ENCODE results near the gene CHRNB1.
"Not testable (repeated sequence)": the region's sequence is repeated elsewhere in the genome, so short reads cannot be mapped to it uniquely, and the experiment has no call there.

The CHRNB1 gene

DNA sequence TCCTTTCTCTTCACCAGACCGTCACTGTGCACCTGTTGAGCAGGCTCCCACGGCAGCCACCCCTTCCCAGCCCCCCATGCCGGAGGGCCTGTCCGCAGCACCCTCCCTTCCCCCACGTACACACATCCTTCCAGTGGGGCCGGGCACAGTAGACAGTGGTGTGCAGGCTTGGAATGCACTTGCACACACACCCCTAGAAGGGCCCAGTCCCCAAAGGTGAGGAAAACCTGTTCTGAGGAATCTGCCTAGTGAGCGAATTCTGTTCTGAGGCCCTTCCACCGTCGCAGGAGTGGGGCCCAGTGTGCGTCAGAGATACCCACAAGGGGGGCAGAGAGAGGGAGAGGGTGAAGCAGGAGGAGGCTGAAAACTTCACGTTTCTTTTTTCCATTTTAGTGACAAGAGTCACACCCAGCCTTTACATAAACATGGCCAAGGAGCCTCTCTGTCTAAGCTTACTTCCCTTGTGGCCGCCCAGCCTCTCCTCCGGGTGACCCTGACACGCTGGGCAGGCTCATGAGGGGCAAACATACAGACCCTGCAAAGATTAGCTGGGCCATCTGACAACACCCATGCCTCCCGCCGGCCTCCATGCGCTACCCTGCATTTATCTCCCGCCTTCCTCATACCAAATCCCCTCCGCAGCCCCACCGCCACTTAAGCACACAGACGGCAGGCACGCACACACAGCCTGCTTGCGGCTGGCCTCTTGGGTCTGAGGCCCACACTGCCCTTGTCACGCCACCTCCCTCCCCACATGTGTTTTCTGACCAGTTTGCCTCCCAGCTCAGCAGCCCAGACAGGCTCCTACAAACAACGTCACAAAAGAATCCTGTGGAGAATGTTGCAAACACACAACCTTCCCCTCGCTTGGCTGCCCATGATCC is 32.8 kb downstream of the CHRNB1 start:
- Histone ChIP-seq H3K27me3 (ENCODE audit: control insufficient read depth, insufficient read depth, low read length) (no peaks in the 10 kb centered on the region), H3K4me3 (ENCODE audit: low read length) (peak overlapping the region; percentile 66), H3K4me1 (ENCODE audit: control insufficient read depth, insufficient read depth, low read length) (peaks cover 43% of the 10 kb centered on the region), H3K9ac (ENCODE audit: low read length) (peak overlapping the region; percentile 93), H3K36me3 (ENCODE audit: control insufficient read depth, insufficient read depth, low read length) (no peaks in the 10 kb centered on the region), H3K9me3 (ENCODE audit: control insufficient read depth, low read length) (no peaks in the 10 kb centered on the region)

DNA sequence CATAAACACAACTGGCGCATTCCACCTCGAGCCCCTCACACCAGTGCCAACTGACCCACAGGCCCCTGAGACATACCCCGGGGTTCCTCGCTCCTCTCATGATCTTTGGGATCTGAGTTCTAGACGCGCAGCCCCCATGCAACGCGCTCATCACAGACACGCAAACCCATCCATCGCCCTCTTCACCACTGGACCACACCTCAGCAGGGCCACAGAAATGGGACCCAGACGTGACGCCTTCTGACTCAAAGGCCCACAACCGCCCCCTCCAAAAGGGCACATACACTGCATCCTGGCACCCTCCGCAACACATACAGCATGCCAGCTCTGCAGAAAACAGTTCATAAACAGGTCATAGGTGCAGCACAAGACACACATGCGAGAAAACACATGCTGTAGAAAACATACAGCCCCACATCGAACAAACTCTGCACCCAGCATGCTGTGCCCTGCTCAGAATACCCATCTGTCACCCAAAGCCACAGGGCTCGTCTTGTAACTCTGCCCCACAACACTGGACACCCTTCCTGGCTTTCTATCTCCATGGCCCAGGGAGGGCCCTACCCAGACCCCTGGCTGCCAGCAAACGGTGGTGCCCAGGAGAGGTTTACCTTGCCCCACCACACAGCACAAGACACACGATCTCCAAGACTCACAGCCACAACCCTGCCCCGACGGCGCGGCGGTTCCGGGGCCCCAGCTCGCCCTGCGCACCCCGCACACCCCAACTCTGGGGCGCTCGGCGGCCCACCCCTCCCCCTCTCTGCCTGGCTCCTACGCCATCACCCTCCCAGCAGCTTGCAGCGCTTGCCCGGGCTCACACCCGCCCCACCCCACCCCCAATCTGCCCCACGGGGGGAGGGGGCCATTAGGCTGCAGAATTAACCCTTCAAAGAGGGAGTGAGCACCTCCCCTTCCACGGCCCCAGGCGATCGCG is 33.7 kb downstream of the CHRNB1 start:
- Histone ChIP-seq H3K4me1 (ENCODE audit: control insufficient read depth, insufficient read depth, low read length) (peaks cover 47% of the 10 kb centered on the region), H3K36me3 (ENCODE audit: control insufficient read depth, insufficient read depth, low read length) (no peaks in the 10 kb centered on the region), H3K4me3 (ENCODE audit: low read length) (peak overlapping the region; percentile 66), H3K9ac (ENCODE audit: low read length) (peak overlapping the region; percentile 93), H3K27me3 (ENCODE audit: control insufficient read depth, insufficient read depth, low read length) (no peaks in the 10 kb centered on the region), H3K9me3 (ENCODE audit: control insufficient read depth, low read length) (no peaks in the 10 kb centered on the region)

DNA sequence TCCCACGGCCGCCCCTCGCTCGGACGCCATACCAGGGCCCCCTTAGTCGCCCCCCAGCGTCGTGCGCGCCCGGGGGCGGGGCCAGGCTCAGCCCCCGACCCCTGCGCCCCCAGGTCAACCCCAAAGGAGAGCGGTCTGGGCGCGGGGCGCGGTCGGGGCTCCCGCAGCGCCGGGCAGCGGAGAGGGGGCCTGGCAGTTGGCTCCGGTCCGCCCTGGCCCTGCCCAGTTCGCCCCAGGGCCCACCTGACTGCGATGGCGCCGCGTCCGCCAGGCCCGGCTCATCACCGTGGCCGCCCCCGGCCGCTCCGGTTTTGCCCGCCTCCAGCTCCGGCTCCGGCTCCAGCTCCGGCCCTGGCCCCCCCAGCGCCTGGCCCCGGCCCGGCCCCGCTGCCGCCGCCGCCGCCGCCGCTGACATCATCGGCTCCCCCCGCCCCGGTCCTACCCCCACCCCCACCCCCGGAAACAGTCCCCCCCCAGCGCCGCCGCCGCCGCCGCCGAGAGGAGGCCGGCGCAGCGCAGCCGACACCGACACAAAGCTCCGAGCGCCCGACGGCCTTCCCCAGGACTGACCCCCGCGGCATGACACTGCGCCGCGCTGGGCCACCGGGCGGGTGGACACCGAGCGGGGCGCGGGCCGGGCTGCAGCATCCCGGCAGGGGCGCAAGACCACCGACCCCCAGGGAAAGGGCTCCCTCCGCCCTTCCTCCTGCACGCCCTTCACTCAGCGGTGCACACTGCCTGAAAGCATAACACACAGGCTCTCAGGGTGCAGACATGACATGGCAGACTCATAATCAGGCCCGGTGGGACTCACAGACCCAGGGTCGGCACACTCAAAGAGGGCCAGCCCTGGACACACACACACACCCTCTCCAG is 34.6 kb downstream of the CHRNB1 start, which contains the start of gene ZBTB4:
Gene ZBTB4, minus strand, starts transcription at position 419 of the 876 bp plus-strand sequence. CDS start 12,830 bp downstream, outside the sequence.
- H3K4me1 ChIP-seq (ENCODE audit: control insufficient read depth, insufficient read depth, low read length): peaks cover 47% of the 10 kb centered on the region
- H3K36me3 ChIP-seq (ENCODE audit: control insufficient read depth, insufficient read depth, low read length): no peaks in the 10 kb centered on the region
- no peaks in the 10 kb centered on the region for H3K9me3 ChIP-seq (ENCODE audit: control insufficient read depth, low read length)
- peak within 1 kb of the TSS; percentile 93 for H3K9ac ChIP-seq (ENCODE audit: low read length)
- no peaks in the 10 kb centered on the region for H3K27me3 ChIP-seq (ENCODE audit: control insufficient read depth, insufficient read depth, low read length)
- H3K4me3 ChIP-seq (ENCODE audit: low read length): peak within 1 kb of the TSS; percentile 92

GRCh38 chr17:7480089-7480384 is 35.2 kb downstream of the CHRNB1 start:
- Histone ChIP-seq H3K9me3 (ENCODE audit: control insufficient read depth, low read length) (no peaks in the 10 kb centered on the region), H3K9ac (ENCODE audit: low read length) (peak overlapping the region; percentile 87), H3K4me1 (ENCODE audit: control insufficient read depth, insufficient read depth, low read length) (peaks cover 47% of the 10 kb centered on the region), H3K4me3 (ENCODE audit: low read length) (peak overlapping the region; percentile 92), H3K27me3 (ENCODE audit: control insufficient read depth, insufficient read depth, low read length) (no peaks in the 10 kb centered on the region), H3K36me3 (ENCODE audit: control insufficient read depth, insufficient read depth, low read length) (no peaks in the 10 kb centered on the region)

GRCh38 chr17:7481275-7481674 is 36.4 kb downstream of the CHRNB1 start, which contains the start of gene SLC35G6:
SLC35G6 (plus strand) TSS chr17:7481446; CDS start chr17:7481517, 71 bp downstream.
- H3K9me3 ChIP-seq (ENCODE audit: control insufficient read depth, low read length); H3K36me3 ChIP-seq (ENCODE audit: control insufficient read depth, insufficient read depth, low read length); H3K27me3 ChIP-seq (ENCODE audit: control insufficient read depth, insufficient read depth, low read length): not testable (repeated sequence)
- H3K4me1 ChIP-seq (ENCODE audit: control insufficient read depth, insufficient read depth, low read length): peaks cover 44% of the 10 kb centered on the region
- peak within 1 kb of the TSS; percentile 87 for H3K9ac ChIP-seq (ENCODE audit: low read length)
- H3K4me3 ChIP-seq (ENCODE audit: low read length): peak within 1 kb of the TSS; percentile 92

- H3K4me3 ChIP-seq (ENCODE audit: low read length); H3K9ac ChIP-seq (ENCODE audit: low read length); H3K27me3 ChIP-seq (ENCODE audit: control insufficient read depth, insufficient read depth, low read length); H3K9me3 ChIP-seq (ENCODE audit: control insufficient read depth, low read length); H3K36me3 ChIP-seq (ENCODE audit: control insufficient read depth, insufficient read depth, low read length): not testable (repeated sequence)
- H3K4me1 ChIP-seq (ENCODE audit: control insufficient read depth, insufficient read depth, low read length): peaks cover 42% of the 10 kb centered on the region
These were observed 37.2 kb downstream of the CHRNB1 start for GRCh38 chr17:7481842-7482741.

GRCh38 chr17:7482742-7483088 is 37.9 kb downstream of the CHRNB1 start:
- Histone ChIP-seq H3K4me1 (ENCODE audit: control insufficient read depth, insufficient read depth, low read length) (peaks cover 42% of the 10 kb centered on the region), H3K4me3 (ENCODE audit: low read length) (peak overlapping the region; percentile 91), H3K9ac (ENCODE audit: low read length) (peak overlapping the region; percentile 99)
- H3K27me3 ChIP-seq (ENCODE audit: control insufficient read depth, insufficient read depth, low read length); H3K9me3 ChIP-seq (ENCODE audit: control insufficient read depth, low read length); H3K36me3 ChIP-seq (ENCODE audit: control insufficient read depth, insufficient read depth, low read length): not testable (repeated sequence)

- Histone ChIP-seq H3K4me3 (ENCODE audit: low read length) (peak overlapping the region; percentile 91), H3K27me3 (ENCODE audit: control insufficient read depth, insufficient read depth, low read length) (no peaks in the 10 kb centered on the region), H3K36me3 (ENCODE audit: control insufficient read depth, insufficient read depth, low read length) (no peaks in the 10 kb centered on the region), H3K4me1 (ENCODE audit: control insufficient read depth, insufficient read depth, low read length) (peaks cover 37% of the 10 kb centered on the region), H3K9me3 (ENCODE audit: control insufficient read depth, low read length) (no peaks in the 10 kb centered on the region), H3K9ac (ENCODE audit: low read length) (peak overlapping the region; percentile 99)
These were observed 38.6 kb downstream of the CHRNB1 start for GRCh38 chr17:7483255-7484066.

- Histone ChIP-seq H3K36me3 (ENCODE audit: control insufficient read depth, insufficient read depth, low read length) (no peaks in the 10 kb centered on the region), H3K9me3 (ENCODE audit: control insufficient read depth, low read length) (no peaks in the 10 kb centered on the region), H3K27me3 (ENCODE audit: control insufficient read depth, insufficient read depth, low read length) (no peaks in the 10 kb centered on the region), H3K9ac (ENCODE audit: low read length) (peak within 1 kb of the TSS; percentile 99), H3K4me3 (ENCODE audit: low read length) (peak within 1 kb of the TSS; percentile 91), H3K4me1 (ENCODE audit: control insufficient read depth, insufficient read depth, low read length) (peaks cover 40% of the 10 kb centered on the region)
These were observed 39.4 kb downstream of the CHRNB1 start, which contains the start of gene POLR2A for GRCh38 chr17:7484067-7484918. POLR2A (plus strand) TSS chr17:7484366.

Measured in mucosa of stomach (tissue), 1 donor.